ENCODE measurements around the gene PPP1R37.
"Not testable (repeated sequence)": the region's sequence is repeated elsewhere in the genome, so short reads cannot be mapped to it uniquely, and the experiment has no call there.

PPP1R37 gene

DNA sequence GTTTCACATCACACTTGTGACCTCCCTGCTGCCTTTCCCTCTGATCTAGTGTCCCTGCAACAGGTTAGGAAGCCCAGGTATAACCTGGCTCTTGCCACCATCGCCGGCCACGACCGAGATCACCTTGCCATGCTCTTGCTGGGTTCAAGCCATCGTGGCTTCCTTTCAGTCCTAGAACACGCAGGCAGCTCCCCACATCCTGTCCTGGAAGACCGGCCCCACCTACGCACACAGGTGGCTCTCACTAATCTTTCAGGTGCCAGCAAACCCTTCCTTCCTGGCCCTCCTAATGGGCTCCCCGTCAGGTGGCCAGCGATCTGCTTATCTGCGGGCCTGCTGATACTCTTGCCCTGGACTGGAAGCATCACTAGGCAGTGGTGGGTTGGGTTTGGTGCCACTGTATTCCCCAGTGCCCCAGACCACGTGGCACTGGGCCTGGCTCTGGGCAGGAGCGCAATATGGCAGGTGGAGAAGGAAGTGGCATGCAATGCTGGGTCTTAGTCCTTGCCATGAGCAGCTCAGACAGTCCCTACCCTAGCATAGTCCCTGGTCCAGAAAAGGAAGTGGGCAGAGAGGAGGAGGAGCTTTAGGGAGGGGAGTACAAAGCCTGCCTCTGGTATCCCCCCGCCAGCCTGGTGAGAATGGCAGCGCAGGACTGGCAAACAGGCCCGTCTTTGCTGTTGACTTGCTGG lies 11.8 kb downstream of the PPP1R37 start:
- Histone ChIP-seq H3K9ac (ENCODE audit: low read depth, low read length) (no peak overlapping the region), H3K36me3 (ENCODE audit: insufficient read depth, low read length) (no peaks in the 10 kb centered on the region), H3K4me1 (ENCODE audit: insufficient read depth, low read length) (no peaks in the 10 kb centered on the region; the same call in 1 of the 2 replicates), H3K9me3 (ENCODE audit: control insufficient read depth, insufficient read depth, low read length) (no peaks in the 10 kb centered on the region)

GRCh38 chr19:45106363-45106762 lies 13.4 kb downstream of the PPP1R37 start:
- H3K9ac ChIP-seq (ENCODE audit: low read depth, low read length); H3K9me3 ChIP-seq (ENCODE audit: control insufficient read depth, insufficient read depth, low read length); H3K36me3 ChIP-seq (ENCODE audit: insufficient read depth, low read length); H3K4me1 ChIP-seq (ENCODE audit: insufficient read depth, low read length): not testable (repeated sequence)

GRCh38 chr19:45107621-45108150 lies 14.7 kb downstream of the PPP1R37 start:
- Histone ChIP-seq H3K4me1 (ENCODE audit: insufficient read depth, low read length) (no peaks in the 10 kb centered on the region; the same call in 1 of the 2 replicates), H3K9ac (ENCODE audit: low read depth, low read length) (no peak overlapping the region), H3K9me3 (ENCODE audit: control insufficient read depth, insufficient read depth, low read length) (no peaks in the 10 kb centered on the region), H3K36me3 (ENCODE audit: insufficient read depth, low read length) (no peaks in the 10 kb centered on the region)

- no peaks in the 10 kb centered on the region for H3K9me3 ChIP-seq (ENCODE audit: control insufficient read depth, insufficient read depth, low read length)
- no peak overlapping the region for H3K9ac ChIP-seq (ENCODE audit: low read depth, low read length)
- H3K4me1 ChIP-seq (ENCODE audit: insufficient read depth, low read length): no peaks in the 10 kb centered on the region; the same call in 1 of the 2 replicates
- H3K36me3 ChIP-seq (ENCODE audit: insufficient read depth, low read length): no peaks in the 10 kb centered on the region
These were observed 17.9 kb downstream of the PPP1R37 start for GRCh38 chr19:45110851-45111266.

GRCh38 chr19:45112111-45112827 lies 19.3 kb downstream of the PPP1R37 start:
- no peaks in the 10 kb centered on the region for H3K36me3 ChIP-seq (ENCODE audit: insufficient read depth, low read length)
- no peak overlapping the region for H3K9ac ChIP-seq (ENCODE audit: low read depth, low read length)
- no peaks in the 10 kb centered on the region for H3K9me3 ChIP-seq (ENCODE audit: control insufficient read depth, insufficient read depth, low read length)
- no peaks in the 10 kb centered on the region; the same call in 1 of the 2 replicates for H3K4me1 ChIP-seq (ENCODE audit: insufficient read depth, low read length)

GRCh38 chr19:45113628-45114027 lies 20.6 kb downstream of the PPP1R37 start:
- no peaks in the 10 kb centered on the region for H3K36me3 ChIP-seq (ENCODE audit: insufficient read depth, low read length)
- no peak overlapping the region for H3K9ac ChIP-seq (ENCODE audit: low read depth, low read length)
- H3K9me3 ChIP-seq (ENCODE audit: control insufficient read depth, insufficient read depth, low read length): no peaks in the 10 kb centered on the region
- H3K4me1 ChIP-seq (ENCODE audit: insufficient read depth, low read length): no peaks in the 10 kb centered on the region; the same call in 1 of the 2 replicates

- Histone ChIP-seq H3K4me1 (ENCODE audit: insufficient read depth, low read length) (no peaks in the 10 kb centered on the region; the same call in 1 of the 2 replicates), H3K9ac (ENCODE audit: low read depth, low read length) (no peak overlapping the region), H3K9me3 (ENCODE audit: control insufficient read depth, insufficient read depth, low read length) (no peaks in the 10 kb centered on the region), H3K36me3 (ENCODE audit: insufficient read depth, low read length) (no peaks in the 10 kb centered on the region)
These were observed 21.1 kb downstream of the PPP1R37 start for GRCh38 chr19:45114116-45114515.

GRCh38 chr19:45115809-45116615 lies 23.0 kb downstream of the PPP1R37 start:
- H3K4me1 ChIP-seq (ENCODE audit: insufficient read depth, low read length): no peaks in the 10 kb centered on the region; the same call in 1 of the 2 replicates
- H3K36me3 ChIP-seq (ENCODE audit: insufficient read depth, low read length): no peaks in the 10 kb centered on the region
- no peak overlapping the region for H3K9ac ChIP-seq (ENCODE audit: low read depth, low read length)
- no peaks in the 10 kb centered on the region for H3K9me3 ChIP-seq (ENCODE audit: control insufficient read depth, insufficient read depth, low read length)

GRCh38 chr19:45117167-45117594 lies 24.2 kb downstream of the PPP1R37 start:
- H3K4me1 ChIP-seq (ENCODE audit: insufficient read depth, low read length): no peaks in the 10 kb centered on the region; the same call in 1 of the 2 replicates
- H3K9me3 ChIP-seq (ENCODE audit: control insufficient read depth, insufficient read depth, low read length): no peaks in the 10 kb centered on the region
- H3K36me3 ChIP-seq (ENCODE audit: insufficient read depth, low read length): no peaks in the 10 kb centered on the region
- no peak overlapping the region for H3K9ac ChIP-seq (ENCODE audit: low read depth, low read length)

- Histone ChIP-seq H3K36me3 (ENCODE audit: insufficient read depth, low read length) (no peaks in the 10 kb centered on the region), H3K9ac (ENCODE audit: low read depth, low read length) (no peak overlapping the region), H3K4me1 (ENCODE audit: insufficient read depth, low read length) (no peaks in the 10 kb centered on the region; the same call in 1 of the 2 replicates), H3K9me3 (ENCODE audit: control insufficient read depth, insufficient read depth, low read length) (no peaks in the 10 kb centered on the region)
These were observed 24.7 kb downstream of the PPP1R37 start for GRCh38 chr19:45117671-45118070.

DNA sequence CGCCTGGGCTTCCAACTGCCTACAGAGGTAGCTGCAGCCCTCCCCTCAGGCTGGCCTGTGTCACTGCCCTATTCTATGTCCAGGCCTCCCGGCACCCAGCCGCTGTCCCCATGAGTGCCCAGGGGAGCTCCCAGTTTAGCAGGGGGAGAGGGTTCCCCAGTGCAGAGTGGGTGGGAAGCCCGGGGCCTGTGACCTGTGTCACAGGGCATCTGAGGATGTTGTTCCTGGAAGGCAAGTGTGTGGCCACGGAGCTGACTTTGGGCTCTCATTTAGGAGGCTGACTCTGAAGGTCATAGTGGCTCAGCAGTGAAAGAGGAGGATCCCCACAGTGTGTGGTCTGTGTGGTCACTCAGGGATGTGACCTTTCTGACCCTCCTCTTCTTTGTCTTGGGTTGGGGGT lies 25.1 kb downstream of the PPP1R37 start:
- no peaks in the 10 kb centered on the region; the same call in 1 of the 2 replicates for H3K4me1 ChIP-seq (ENCODE audit: insufficient read depth, low read length)
- H3K36me3 ChIP-seq (ENCODE audit: insufficient read depth, low read length): no peaks in the 10 kb centered on the region
- H3K9me3 ChIP-seq (ENCODE audit: control insufficient read depth, insufficient read depth, low read length): no peaks in the 10 kb centered on the region
- H3K9ac ChIP-seq (ENCODE audit: low read depth, low read length): no peak overlapping the region

DNA sequence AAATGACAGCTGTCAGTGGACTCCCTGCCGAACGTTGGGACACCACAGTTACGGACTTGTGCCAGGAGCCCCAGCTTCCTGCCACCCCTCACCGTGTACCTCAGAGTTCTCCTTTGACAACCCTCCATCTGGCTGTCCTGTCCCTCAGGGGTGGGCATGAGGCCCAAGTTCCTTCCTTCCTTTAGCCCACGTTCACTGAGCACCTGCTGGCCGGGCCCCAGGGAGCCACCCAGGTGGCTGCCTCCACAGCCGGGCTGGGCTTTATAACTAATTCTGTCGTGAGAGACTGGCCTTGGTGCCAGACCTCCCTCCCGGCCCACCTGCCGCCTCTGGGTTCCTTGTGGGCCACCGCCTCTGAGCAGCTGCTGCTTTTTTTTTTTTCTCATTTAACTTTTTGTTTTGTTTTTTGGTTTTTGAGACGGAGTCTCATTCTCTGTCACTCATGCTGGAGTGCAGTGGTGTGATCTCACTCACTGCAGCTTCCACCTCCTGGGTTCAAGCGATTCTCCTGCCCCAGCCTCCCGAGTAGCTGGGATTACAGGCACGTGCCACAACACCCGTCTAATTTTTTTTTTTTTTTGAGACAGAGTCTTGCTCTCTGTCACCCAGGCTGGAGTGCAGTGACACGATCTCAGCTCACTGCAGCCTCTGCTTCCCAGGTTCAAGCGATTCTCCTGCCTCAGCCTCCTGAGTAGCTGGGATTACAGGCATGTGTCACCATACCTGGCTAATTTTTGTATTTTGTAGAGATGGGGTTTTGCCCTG lies 25.8 kb downstream of the PPP1R37 start:
- not testable (repeated sequence) for H3K4me1 ChIP-seq (ENCODE audit: insufficient read depth, low read length); H3K36me3 ChIP-seq (ENCODE audit: insufficient read depth, low read length); H3K9me3 ChIP-seq (ENCODE audit: control insufficient read depth, insufficient read depth, low read length); H3K9ac ChIP-seq (ENCODE audit: low read depth, low read length)

DNA sequence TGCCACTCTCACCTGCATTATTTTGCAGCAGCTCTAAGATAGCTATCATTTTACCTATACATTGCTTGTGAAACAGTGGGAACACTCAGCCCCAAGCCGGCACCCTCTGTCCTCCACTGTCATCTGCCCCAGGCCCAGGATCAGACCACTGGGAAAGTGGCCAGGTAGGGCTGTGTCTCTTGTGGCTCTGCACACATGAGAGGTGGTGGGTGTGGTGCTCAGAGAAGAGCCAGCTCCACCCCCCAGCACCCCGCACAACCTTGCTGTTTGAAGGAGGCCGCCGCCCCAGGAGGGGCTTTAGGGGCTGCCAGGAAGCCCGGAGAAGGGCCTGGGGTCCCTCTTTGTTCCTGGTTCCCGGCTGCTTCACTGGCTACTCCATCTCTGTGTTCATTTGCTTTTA lies 26.6 kb downstream of the PPP1R37 start:
- Histone ChIP-seq H3K4me1 (ENCODE audit: insufficient read depth, low read length) (no peaks in the 10 kb centered on the region; the same call in 1 of the 2 replicates), H3K9me3 (ENCODE audit: control insufficient read depth, insufficient read depth, low read length) (no peaks in the 10 kb centered on the region), H3K36me3 (ENCODE audit: insufficient read depth, low read length) (no peaks in the 10 kb centered on the region), H3K9ac (ENCODE audit: low read depth, low read length) (no peak overlapping the region)
